Measurements from ENCODE around the gene TOM1L2. TPM values are rescaled to one million over a fixed set of nuclear protein-coding genes. Genes with fewer than 3 reads are reported as not detected.

Gene TOM1L2
- polyA plus RNA-seq, 1 experiment = 25.5 TPM

DNA sequence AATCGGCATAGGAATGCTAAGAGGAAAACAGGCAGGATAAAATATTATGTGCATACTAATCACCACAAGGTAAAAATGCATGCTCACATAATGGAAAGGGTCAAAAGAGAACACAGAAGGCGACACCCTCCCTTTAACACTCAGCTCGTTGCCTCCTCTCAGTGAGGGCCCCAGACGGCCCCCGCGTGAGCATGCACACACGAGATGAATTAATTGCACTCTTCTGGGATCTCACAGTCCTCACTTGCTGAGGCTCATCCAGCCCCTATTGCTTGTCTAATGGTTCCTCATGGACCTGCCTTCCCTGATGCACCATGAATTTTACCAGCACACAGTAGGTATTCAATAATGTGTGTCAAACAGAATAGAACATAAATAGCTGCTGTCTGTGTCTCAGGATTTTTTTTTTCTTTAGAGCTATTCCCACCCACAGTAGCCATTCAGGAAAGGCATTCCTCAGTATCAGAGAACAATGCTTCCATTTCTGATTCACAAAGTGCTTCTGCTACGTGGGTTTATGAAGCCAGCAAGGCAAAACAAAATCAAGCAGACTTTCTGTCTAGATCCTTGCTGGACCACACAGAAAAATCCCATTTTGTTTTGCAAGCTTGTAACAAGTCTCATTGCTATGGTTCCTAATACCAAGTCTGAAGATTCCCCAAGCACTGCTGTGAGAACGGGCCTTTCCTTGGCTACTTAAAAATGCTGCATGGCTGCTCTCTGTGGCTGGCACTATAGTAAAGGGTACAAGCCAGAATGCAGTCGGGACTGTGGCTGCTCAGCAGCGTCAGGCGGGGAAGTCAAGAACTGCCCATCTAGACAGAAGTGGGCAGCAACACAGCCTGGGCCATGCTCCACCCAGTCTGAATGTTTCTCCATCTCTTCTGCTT, 43.6 kb downstream of the TOM1L2 start:
- CTCF ChIA-PET = interaction anchor here (2.2 kb wide), 1 partner anchor 10 kb away, joined by 6 read pairs; no protein-coding TSS in a partner anchor

DNA sequence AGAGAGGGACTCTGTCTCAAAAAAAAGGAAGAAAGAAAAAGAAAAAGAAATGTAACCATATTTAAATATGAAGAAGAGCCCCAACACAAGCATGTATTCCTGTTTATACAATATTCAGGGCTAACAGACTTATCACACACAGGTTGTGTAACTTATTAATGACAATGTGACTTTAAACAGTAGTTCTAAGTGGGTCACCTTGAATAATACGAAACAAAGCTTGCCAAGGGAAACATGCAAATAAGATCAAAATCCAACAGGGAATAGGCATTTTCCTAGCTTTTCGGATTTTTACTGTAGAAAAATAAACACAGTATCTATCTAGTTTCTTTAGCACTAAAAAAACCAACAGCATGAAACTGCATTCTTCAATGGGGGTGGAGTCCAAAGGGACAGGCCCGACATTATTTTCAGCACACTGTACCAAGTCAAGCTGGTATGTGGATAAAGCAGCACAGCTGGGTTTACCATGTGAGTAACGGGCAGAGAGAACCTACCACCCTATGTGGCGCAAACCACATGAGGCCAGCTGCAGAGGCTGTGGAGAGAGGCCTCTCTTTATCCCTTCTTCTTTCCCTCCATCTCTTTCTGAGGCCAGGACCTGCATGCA, 45.3 kb downstream of the TOM1L2 start:
- H3K27ac ChIP-seq (ENCODE audit: low read depth, low read length) = no peak overlapping the region
- ChIA-PET POLR2A (no interaction called here), CTCF (interaction anchor here (0.5 to 1.0 kb wide), 2 partner anchors 101 to 246 kb away, joined by 3 to 5 read pairs; partner anchors contain the start of gene RAI1)
- H3K27me3 ChIP-seq (ENCODE audit: control insufficient read depth, insufficient read depth, low read length) = no peaks in the 10 kb centered on the region
- TF ChIP-seq, protein P1, sequence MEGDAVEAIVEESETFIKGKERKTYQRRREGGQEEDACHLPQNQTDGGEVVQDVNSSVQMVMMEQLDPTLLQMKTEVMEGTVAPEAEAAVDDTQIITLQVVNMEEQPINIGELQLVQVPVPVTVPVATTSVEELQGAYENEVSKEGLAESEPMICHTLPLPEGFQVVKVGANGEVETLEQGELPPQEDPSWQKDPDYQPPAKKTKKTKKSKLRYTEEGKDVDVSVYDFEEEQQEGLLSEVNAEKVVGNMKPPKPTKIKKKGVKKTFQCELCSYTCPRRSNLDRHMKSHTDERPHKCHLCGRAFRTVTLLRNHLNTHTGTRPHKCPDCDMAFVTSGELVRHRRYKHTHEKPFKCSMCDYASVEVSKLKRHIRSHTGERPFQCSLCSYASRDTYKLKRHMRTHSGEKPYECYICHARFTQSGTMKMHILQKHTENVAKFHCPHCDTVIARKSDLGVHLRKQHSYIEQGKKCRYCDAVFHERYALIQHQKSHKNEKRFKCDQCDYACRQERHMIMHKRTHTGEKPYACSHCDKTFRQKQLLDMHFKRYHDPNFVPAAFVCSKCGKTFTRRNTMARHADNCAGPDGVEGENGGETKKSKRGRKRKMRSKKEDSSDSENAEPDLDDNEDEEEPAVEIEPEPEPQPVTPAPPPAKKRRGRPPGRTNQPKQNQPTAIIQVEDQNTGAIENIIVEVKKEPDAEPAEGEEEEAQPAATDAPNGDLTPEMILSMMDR (IDR thresholded peaks at IDR 0.05; ENCODE audit: low read depth, low read length) = no peak
- DNase-seq (ENCODE audit: low read depth, low spot score) = no peak
- H3K9me3 ChIP-seq (ENCODE audit: control insufficient read depth, insufficient read depth, low read length) = no peaks in the 10 kb centered on the region
- H3K4me3 ChIP-seq (ENCODE audit: low read depth, low read length) = no peak overlapping the region

More for the DNA sequence above, 43.6 kb downstream of the TOM1L2 start:
- no peak overlapping the region for H3K4me3 ChIP-seq (ENCODE audit: low read depth, low read length)
- POLR2A ChIA-PET = no interaction called here
- TF ChIP-seq, protein P1 (IDR thresholded peaks at IDR 0.05; ENCODE audit: low read depth, low read length) = no peak
- no peak for DNase-seq (ENCODE audit: low read depth, low spot score)
- H3K27ac ChIP-seq (ENCODE audit: low read depth, low read length) = no peak overlapping the region
- no peaks in the 10 kb centered on the region for H3K9me3 ChIP-seq (ENCODE audit: control insufficient read depth, insufficient read depth, low read length)
- H3K27me3 ChIP-seq (ENCODE audit: control insufficient read depth, insufficient read depth, low read length) = no peaks in the 10 kb centered on the region

DNA sequence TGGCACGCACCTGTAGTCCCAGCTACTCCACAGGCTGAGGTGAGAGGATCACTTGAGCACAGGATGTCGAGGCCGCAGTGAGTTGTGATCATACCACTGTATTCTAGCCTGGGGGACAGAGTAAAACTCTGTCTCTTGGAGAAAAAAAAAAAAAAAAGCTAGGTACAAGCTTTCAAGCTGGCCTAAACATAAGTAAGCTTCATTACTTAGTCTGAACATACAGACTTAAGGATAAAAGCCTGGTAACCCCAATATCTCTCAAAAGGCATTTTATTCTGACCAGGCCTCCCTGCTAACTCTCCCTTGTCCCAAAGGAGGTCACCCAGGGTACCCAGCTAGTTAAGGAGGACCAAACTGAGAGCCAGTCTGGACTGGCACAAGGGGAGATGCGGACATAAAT, 46.2 kb downstream of the TOM1L2 start:
- no peaks in the 10 kb centered on the region for H3K9me3 ChIP-seq (ENCODE audit: control insufficient read depth, insufficient read depth, low read length)
- TF ChIP-seq, protein P1 (IDR thresholded peaks at IDR 0.05; ENCODE audit: low read depth, low read length) = no peak
- no peak overlapping the region for H3K4me3 ChIP-seq (ENCODE audit: low read depth, low read length)
- no peak for DNase-seq (ENCODE audit: low read depth, low spot score)
- no peaks in the 10 kb centered on the region for H3K27me3 ChIP-seq (ENCODE audit: control insufficient read depth, insufficient read depth, low read length)
- no peak overlapping the region for H3K27ac ChIP-seq (ENCODE audit: low read depth, low read length)
- CTCF ChIA-PET = interaction anchor here (0.6 to 0.7 kb wide), 2 partner anchors 10 to 35 kb away, joined by 3 to 5 read pairs; no protein-coding TSS in a partner anchor
- POLR2A ChIA-PET = interaction anchor here (0.6 kb wide), 1 partner anchor 259 kb away, joined by 3 read pairs; no protein-coding TSS in a partner anchor

DNA sequence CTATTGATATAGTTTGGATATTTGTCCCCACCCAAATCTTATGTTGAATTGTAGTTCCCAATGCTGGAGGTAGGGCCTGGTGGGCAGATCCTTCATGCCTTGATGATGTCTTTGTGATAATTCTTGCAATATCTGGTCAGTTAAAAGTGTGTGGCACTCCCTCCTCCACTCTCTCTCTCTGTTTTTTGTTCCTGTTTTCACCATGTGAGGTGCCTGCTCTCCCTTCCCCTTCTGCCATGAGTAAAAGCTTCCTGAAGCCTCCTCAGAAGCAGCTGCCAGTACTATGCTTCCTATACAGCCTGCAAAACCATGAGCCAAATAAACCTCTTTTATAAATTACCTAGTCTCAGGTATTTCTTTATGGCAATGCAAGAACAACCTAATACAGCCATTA, 47.3 kb downstream of the TOM1L2 start:
- TF ChIP-seq, protein P1 (IDR thresholded peaks at IDR 0.05; ENCODE audit: low read depth, low read length) = no peak
- Histone ChIP-seq H3K9me3 (ENCODE audit: control insufficient read depth, insufficient read depth, low read length) (no peaks in the 10 kb centered on the region), H3K4me3 (ENCODE audit: low read depth, low read length) (no peak overlapping the region), H3K27ac (ENCODE audit: low read depth, low read length) (no peak overlapping the region), H3K27me3 (ENCODE audit: control insufficient read depth, insufficient read depth, low read length) (no peaks in the 10 kb centered on the region)
- no peak for DNase-seq (ENCODE audit: low read depth, low spot score)
- POLR2A ChIA-PET = no interaction called here
- CTCF ChIA-PET = interaction anchor here (0.6 kb wide), 1 partner anchor 40 kb away, joined by 4 read pairs; no protein-coding TSS in a partner anchor

Measured in AG04450 (cell line).